ENCODE measurements around the gene STXBP5L. TPM values are rescaled to one million over a fixed set of nuclear protein-coding genes. Genes with fewer than 3 reads are reported as not detected.
A peak's percentile ranks its signal among the peaks of the same experiment; 100 is the strongest.
"Not testable (repeated sequence)": the region's sequence is repeated elsewhere in the genome, so short reads cannot be mapped to it uniquely, and the experiment has no call there.

STXBP5L gene
- not detected for total RNA-seq

DNA sequence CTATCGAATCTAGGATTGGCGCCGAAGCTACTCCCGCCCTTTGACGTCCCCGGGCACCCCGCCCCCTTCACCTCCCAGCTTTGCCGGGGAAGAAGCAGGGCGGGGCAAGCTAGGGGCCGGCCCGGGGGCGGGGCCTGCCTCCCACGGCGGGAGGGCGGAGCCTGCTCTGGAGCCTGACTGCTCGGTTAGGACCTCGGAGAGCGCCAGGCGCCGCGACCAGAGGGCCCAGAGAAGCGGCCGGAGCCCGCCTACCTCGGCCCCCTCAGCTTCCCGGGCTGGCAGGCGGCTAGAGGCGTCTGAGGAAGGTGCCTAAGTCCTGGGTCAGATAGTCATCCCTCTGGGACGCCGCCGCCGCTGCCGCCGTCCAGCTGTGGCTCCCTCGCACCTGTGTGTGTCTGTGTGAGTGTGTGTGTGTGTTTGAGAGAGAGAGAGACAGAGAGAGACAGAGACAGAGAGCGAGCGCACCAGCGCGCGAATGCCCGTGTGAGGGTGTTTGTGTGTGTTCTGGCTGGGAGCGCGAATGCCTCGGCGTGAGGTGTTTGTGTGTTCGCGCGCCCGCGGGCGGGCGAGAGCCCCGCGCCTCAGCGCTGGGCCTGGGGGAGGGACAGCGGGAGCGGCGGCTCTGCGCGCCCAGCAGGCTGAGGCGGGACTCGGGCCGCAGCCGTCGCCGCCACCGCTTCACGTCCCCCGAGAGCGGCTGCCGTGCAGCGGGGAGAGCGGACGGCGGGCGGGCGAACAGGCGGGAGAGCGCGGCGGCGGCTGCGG is at the start of gene STXBP5L:
STXBP5L (plus strand) TSS at position 176 of the 765 bp plus-strand sequence. CDS start 1,374 bp downstream, outside the sequence.
- Mint-ChIP-seq H3K27me3 (peaks cover 65% of the 10 kb centered on the region), H3K27ac (no peak within 1 kb of the TSS), H3K4me1 (peaks cover 20% of the 10 kb centered on the region), H3K36me3 (ENCODE audit: low read depth) (peaks cover 6% of the 10 kb centered on the region), H3K4me3 (peak within 1 kb of the TSS; percentile 82), H3K9me3 (peaks cover 4% of the 10 kb centered on the region)
- ATAC-seq (replicated peaks), result peak; percentile 95

DNA sequence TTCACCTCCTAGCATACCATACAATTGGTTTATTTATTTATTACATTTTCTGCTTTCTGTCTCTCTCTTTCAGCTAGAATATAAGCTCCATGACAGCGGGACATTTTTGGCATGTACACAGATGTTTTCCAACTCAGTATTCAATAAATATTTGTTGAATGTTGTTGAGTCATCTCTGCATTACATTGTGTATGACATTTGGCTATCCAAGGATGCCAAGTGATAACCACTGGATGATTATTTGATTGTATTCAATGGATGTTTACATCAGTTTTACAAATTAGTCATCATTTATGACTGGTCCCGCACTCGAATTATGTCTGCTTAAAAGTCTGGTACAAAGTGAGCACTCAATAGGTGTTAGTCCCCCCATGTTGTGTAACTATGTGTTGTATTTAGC is 49.5 kb upstream of the STXBP5L start:
- ATAC-seq (replicated peaks), result no peak
- no peaks in the 10 kb centered on the region for H3K36me3 Mint-ChIP-seq (ENCODE audit: low read depth)

DNA sequence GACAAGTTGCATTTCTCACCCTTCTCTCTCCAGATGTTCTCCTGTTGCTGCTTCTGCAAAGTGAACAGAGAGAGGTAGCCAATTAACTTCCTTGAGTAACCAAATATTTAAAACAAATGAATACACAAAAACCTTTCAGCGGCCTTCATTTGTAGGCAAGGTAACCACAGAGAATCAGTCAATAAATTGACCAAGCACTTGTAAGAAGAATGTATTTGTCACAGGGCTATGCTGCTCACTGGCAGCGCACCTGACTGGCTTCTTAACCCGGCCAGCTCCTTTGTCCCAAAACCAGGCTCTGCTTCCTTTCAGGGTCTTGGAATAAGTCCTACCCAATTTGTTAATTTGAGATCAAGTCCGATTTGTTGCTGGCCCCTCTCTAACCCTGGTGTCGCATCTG is 43.5 kb upstream of the STXBP5L start:
- no peaks in the 10 kb centered on the region for H3K4me1 Mint-ChIP-seq
- no peak overlapping the region for H3K27ac Mint-ChIP-seq
- no peaks in the 10 kb centered on the region for H3K36me3 Mint-ChIP-seq (ENCODE audit: low read depth)
- H3K27me3 Mint-ChIP-seq, result peaks cover 10% of the 10 kb centered on the region
- no peak for ATAC-seq (replicated peaks)
- H3K4me3 Mint-ChIP-seq, result no peak overlapping the region
- no peaks in the 10 kb centered on the region for H3K9me3 Mint-ChIP-seq

More for the DNA sequence above, 49.5 kb upstream of the STXBP5L start:
- Mint-ChIP-seq H3K9me3 (no peaks in the 10 kb centered on the region), H3K27me3 (peaks cover 24% of the 10 kb centered on the region), H3K4me1 (no peaks in the 10 kb centered on the region), H3K4me3 (no peak overlapping the region), H3K27ac (no peak overlapping the region)

DNA sequence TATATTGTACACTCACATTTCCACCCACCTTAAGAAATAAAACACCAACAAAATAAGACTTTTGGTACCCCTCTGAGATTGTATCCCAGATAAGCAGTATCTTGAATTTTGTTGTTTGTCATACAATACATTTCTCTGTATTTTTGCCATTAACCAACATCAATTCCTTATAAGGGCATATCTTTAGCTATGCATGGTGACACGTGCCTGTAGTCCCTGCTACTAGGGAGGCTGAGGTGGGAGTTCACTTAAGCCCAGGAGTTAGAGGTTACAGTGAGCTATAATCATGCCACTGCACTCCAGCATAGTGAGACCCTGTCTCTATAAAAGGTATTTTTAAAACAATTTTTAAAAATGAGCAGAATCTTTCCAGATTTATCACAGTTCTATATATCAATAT is 32.5 kb upstream of the STXBP5L start:
- H3K36me3 Mint-ChIP-seq (ENCODE audit: low read depth), result no peaks in the 10 kb centered on the region
- ATAC-seq (replicated peaks), result no peak
- H3K4me1 Mint-ChIP-seq, result no peaks in the 10 kb centered on the region
- no peak overlapping the region for H3K27ac Mint-ChIP-seq
- H3K27me3 Mint-ChIP-seq, result peaks cover 28% of the 10 kb centered on the region
- H3K4me3 Mint-ChIP-seq, result no peak overlapping the region
- no peaks in the 10 kb centered on the region for H3K9me3 Mint-ChIP-seq

DNA sequence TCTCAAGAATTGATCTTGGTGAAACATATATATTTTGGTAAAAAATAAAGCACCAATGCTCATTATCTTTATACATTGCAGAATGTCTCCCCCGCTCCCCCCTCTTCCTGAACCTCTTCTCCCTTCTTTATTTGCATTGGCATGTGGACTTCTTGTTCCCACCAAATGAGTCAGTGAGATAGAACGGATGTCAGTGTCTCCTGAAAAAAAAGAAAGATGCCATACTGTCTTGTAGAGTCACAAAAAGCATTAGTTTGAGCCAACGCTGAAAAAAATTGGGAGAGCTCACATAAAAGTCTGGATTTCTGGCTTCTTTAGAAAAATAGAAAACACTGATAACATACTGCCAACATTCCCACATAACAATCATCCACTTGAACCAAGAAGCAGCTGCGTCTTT is 32.0 kb upstream of the STXBP5L start:
- Mint-ChIP-seq H3K27me3 (peaks cover 29% of the 10 kb centered on the region), H3K9me3 (no peaks in the 10 kb centered on the region), H3K27ac (no peak overlapping the region), H3K4me3 (no peak overlapping the region), H3K4me1 (no peaks in the 10 kb centered on the region), H3K36me3 (ENCODE audit: low read depth) (no peaks in the 10 kb centered on the region)
- ATAC-seq (replicated peaks), result no peak

DNA sequence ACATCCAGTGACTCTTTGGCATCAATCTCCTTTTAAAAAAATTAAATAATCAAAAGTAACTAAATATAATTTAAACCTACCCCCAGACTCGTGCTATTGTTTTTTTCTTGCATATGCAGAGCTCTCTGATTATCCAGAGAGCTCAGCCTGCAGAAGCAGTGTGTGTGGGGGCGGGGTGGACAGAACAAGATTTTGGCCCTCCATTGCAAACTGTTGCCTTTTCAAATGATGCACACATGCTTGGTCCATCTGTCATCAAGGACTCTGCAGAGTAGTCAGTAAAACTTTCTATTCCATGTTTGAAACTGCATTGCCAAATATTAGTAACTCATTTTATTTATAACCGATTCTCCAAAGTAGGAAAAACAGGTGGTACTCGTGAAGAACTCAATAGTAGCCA is 28.6 kb upstream of the STXBP5L start:
- ATAC-seq (replicated peaks), result no peak
- Mint-ChIP-seq H3K27me3 (peaks cover 17% of the 10 kb centered on the region), H3K4me3 (no peak overlapping the region), H3K4me1 (no peaks in the 10 kb centered on the region), H3K36me3 (ENCODE audit: low read depth) (no peaks in the 10 kb centered on the region), H3K9me3 (no peaks in the 10 kb centered on the region), H3K27ac (no peak overlapping the region)

DNA sequence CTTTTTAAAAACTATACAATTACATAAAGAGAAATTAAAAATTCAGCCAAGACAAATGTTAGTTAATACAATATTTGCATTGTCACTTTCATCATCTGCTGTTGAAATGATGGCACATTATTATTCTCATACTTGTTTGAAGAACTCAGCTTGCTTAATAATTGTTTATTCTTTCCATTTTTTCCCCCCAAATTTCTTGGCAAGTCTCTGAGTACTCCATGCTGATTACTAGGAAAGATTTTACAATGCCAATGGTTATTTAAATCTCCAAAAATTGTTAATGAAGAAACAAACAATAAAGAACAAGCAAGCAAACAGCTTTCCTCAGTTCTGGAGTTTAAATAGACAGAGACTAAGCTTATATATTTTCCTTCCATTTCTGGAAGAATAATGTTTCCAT is 15.1 kb upstream of the STXBP5L start:
- Mint-ChIP-seq H3K4me3 (no peak overlapping the region), H3K27ac (no peak overlapping the region), H3K36me3 (ENCODE audit: low read depth) (no peaks in the 10 kb centered on the region), H3K4me1 (no peaks in the 10 kb centered on the region), H3K27me3 (peaks cover 10% of the 10 kb centered on the region), H3K9me3 (peaks cover 3% of the 10 kb centered on the region)
- ATAC-seq (replicated peaks), result no peak

DNA sequence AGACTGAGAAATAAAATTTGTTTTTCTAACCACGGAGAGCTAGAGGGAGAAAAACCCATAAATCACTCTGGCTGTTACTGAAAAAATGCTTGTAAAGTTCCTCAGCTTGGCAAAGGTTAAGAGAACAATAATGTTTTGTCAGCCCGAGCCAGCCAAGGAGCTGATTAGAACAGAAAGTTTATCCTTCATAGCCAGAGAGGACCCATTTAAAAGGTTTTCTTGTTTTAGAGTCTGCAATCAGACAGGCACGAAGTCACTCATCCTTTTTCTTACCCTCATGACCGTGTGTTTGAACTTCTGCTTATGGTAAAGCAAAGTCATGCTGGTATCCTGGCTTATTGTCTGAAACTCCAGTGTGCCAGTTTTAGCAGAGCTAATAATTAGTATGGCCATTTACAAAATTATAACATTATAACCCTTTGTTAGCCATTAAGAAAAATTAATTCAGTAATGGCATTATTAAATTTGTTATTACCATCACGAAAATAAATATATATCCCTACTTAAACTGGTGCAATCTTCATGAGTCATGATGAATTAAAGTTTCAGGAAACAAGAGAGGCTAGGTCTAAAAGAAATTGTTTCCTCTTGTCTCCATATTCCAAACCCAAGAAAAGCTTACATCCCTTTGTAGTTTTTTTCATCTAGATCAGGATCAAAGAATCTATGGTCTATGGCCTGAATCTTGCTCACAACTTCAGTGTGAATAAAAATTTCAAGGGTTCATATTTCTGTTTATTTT is 13.5 kb upstream of the STXBP5L start:
- no peaks in the 10 kb centered on the region for H3K36me3 Mint-ChIP-seq (ENCODE audit: low read depth)
- H3K27ac Mint-ChIP-seq, result no peak overlapping the region
- no peaks in the 10 kb centered on the region for H3K4me1 Mint-ChIP-seq
- peaks cover 6% of the 10 kb centered on the region for H3K9me3 Mint-ChIP-seq
- no peak overlapping the region for H3K4me3 Mint-ChIP-seq
- no peak for ATAC-seq (replicated peaks)
- H3K27me3 Mint-ChIP-seq, result peaks cover 14% of the 10 kb centered on the region

DNA sequence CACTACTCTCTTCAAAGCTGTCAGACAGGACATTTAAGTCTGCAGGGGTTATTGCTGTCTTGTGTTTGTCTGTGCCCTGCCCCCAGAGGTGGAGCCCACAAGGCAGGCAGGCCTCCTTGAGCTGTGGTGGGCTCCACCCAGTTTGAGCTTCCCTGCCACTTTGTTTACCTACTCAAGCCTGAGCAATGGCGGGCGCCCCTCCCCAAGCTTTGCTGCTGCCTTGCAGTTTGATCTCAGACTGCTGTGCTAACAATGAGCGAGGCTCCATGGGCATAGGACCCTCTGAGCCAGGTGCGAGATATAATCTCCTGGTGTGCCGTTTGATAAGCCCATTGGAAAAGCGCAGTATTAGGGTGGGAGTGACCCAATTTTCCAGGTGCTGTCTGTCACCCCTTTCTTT is 6.3 kb upstream of the STXBP5L start:
- H3K36me3 Mint-ChIP-seq (ENCODE audit: low read depth); H3K4me1 Mint-ChIP-seq; H3K27ac Mint-ChIP-seq; H3K4me3 Mint-ChIP-seq; ATAC-seq (replicated peaks): not testable (repeated sequence)
- H3K27me3 Mint-ChIP-seq, result peaks cover 18% of the 10 kb centered on the region
- peaks cover 12% of the 10 kb centered on the region for H3K9me3 Mint-ChIP-seq

DNA sequence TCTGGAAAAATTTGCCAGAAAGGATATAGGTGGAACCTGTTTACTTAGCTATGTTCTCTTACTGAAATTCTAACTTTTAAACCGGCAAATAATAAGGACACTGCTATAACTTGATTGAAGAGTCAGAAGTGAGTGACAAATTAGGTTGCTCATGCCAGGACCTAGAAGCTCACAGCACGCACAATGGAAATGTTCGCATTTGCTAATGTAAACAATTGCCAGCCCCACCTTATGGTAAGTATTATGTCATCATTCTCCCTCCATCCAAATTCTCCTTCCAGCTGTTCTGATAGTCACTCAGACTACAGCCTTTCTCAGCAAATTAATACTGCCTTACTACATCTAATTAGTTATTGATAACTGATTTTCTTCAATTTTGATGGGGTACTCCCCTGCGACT is 4.8 kb upstream of the STXBP5L start:
- Mint-ChIP-seq H3K9me3 (peaks cover 12% of the 10 kb centered on the region), H3K36me3 (ENCODE audit: low read depth) (peaks cover 3% of the 10 kb centered on the region), H3K4me1 (peaks cover 8% of the 10 kb centered on the region), H3K27me3 (peaks cover 33% of the 10 kb centered on the region), H3K27ac (no peak overlapping the region), H3K4me3 (no peak overlapping the region)
- no peak for ATAC-seq (replicated peaks)

DNA sequence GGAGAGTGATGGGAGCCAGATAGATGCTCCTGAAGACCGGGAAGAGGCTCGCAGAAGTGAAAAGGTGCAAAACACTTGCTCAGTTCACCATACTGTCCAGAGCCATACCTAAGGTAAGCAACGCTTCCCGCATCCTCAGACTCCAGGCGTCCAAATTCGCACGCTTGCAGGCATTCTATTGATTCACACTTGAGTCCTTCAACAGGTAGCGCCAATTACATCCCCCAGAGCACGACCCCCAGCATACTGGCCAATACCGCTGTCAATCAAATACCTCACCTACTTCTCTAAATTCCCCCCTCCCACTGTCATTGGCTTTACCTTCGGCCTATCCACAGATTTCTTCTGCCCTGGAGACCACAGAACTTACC is 361 bp upstream of the STXBP5L start:
- Mint-ChIP-seq H3K4me3 (peak overlapping the region; percentile 82), H3K27me3 (peaks cover 60% of the 10 kb centered on the region), H3K27ac (no peak overlapping the region), H3K4me1 (peaks cover 20% of the 10 kb centered on the region), H3K36me3 (ENCODE audit: low read depth) (peaks cover 6% of the 10 kb centered on the region), H3K9me3 (peaks cover 4% of the 10 kb centered on the region)
- ATAC-seq (replicated peaks), result no peak

DNA sequence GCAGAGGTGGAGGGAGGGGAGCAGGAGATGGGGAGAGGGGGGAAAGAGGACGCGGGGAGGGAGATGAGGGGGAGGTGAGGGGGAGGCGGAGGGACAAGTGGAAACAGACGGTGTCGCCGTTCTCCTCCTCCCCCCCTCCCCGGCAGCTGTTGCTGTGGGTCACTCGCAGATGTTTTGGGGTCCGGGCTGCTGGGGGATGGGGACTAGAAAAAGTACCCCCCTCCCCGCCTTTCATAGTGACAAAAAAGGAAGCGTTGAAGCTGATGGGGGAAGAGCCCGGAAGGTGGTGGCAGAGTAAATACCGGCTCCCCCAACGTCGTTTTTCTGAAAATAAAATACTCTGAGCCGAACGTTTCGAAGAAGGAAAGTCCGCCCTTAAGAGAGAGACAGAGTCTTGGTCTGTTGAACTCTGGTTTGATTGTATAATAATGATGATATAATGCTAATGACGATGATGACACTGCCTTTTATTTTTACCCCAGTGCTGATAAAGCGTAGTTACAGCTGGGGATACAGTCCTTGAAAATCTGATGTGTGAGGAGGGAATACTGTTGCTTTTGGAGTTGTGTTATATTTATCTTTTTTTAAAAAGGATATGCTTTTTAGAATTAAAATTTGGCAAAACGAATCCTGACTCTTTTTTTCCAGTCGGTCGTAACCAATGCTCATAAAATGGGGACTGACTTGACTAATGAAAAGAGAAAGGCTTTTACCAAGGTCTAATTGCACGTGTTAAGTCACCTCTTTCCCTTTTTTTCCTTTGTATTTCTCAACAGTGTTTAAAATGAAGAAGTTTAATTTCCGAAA is 993 bp downstream of the STXBP5L start:
- Mint-ChIP-seq H3K9me3 (peaks cover 4% of the 10 kb centered on the region), H3K27me3 (peaks cover 62% of the 10 kb centered on the region), H3K4me3 (peak overlapping the region; percentile 82), H3K36me3 (ENCODE audit: low read depth) (peaks cover 6% of the 10 kb centered on the region), H3K4me1 (peaks cover 20% of the 10 kb centered on the region), H3K27ac (no peak overlapping the region)
- no peak for ATAC-seq (replicated peaks)

DNA sequence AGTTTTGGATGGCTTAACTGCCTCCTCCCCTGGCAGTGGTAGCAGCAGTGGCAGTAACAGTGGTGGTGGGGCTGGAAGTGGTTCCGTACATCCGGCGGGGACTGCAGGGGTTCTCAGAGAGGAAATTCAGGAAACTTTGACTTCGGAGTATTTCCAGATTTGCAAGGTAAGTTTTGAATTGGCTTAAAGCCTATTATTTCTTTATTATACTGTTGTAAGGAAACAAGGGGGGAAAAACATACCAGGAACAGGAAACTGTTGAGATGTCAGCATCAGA is 1.5 kb downstream of the STXBP5L start:
- Mint-ChIP-seq H3K27me3 (peaks cover 65% of the 10 kb centered on the region), H3K9me3 (peaks cover 4% of the 10 kb centered on the region), H3K4me3 (peak overlapping the region; percentile 82), H3K27ac (no peak overlapping the region), H3K36me3 (ENCODE audit: low read depth) (peaks cover 6% of the 10 kb centered on the region), H3K4me1 (peaks cover 20% of the 10 kb centered on the region)
- no peak for ATAC-seq (replicated peaks)

DNA sequence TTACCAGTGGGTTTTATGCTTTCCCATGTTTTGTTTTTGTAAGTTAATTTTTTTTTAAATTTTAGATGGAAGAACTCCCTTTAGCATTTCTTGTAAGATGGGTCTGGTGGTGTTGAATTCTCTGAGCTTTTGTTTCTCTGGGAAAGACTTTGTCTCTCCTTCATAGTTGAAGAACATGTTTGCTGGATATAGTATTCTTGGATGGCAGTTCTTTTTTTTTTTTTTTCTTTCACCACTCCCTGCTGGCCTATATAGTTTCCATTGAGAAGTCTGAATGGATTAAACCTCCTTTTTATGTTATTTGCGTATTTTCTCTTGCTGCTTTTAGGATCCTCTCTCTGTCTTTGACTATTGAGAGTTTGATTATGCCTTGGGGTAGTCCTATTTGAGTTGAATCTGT is 18.1 kb downstream of the STXBP5L start:
- H3K9me3 Mint-ChIP-seq, result peaks cover 8% of the 10 kb centered on the region
- H3K4me3 Mint-ChIP-seq, result no peak overlapping the region
- no peak overlapping the region for H3K27ac Mint-ChIP-seq
- H3K4me1 Mint-ChIP-seq, result no peaks in the 10 kb centered on the region
- ATAC-seq (replicated peaks), result no peak
- H3K36me3 Mint-ChIP-seq (ENCODE audit: low read depth), result no peaks in the 10 kb centered on the region
- H3K27me3 Mint-ChIP-seq, result peaks cover 8% of the 10 kb centered on the region

DNA sequence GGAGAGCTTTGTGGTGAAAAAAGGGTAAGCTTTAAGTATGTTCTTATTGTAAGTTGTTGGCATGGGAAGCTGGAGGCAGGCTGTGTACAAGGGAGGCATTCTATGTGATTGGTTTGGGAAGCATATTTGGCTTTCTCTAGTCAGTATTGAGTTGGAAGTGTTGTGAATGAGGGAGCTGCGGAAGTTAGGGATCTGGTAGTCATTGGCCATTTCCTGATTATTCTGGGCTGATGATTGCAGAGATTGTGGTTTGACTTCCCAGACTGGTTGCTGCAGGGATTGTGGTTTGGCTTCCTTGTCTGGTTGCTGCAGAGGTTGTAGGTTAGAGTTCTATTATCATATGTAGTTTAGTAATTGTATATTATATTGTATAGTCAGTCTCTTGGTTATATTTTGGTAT is 21.0 kb downstream of the STXBP5L start:
- Mint-ChIP-seq H3K27me3 (peaks cover 4% of the 10 kb centered on the region), H3K36me3 (ENCODE audit: low read depth) (no peaks in the 10 kb centered on the region), H3K4me1 (no peaks in the 10 kb centered on the region), H3K4me3 (no peak overlapping the region), H3K27ac (no peak overlapping the region), H3K9me3 (peaks cover 4% of the 10 kb centered on the region)
- no peak for ATAC-seq (replicated peaks)

Measured in activated T-helper 17 cell treated with anti-CD3 and anti-CD28 coated beads, Interleukin-2, amount 50 U/mL, for 72 hours (primary cell).